Tibial nerve (tissue), 3 donors: ENCODE measurements around the gene FBN1.

Experiments
- POLR2A ChIP-seq, 2 donors: fragments of 450-650 bp; IDR thresholded peaks; one replicate each; pipeline ENCODE4 v1.6.1; 2017; ENCODE audit warnings: antibody characterized with exemption in 2 of 2, mild to moderate bottlenecking in 2 of 2, moderate library complexity in 2 of 2
- TF ChIP-seq, protein P1 (sequence below), 5 experiments: fragments of 200-600 bp in 3 of 5; fragments of 450-650 bp in 2 of 5; sonication (generic) in 3 of 5; IDR thresholded peaks; one replicate each; pipeline ENCODE4 v1.5.1; 2016 to 2019; ENCODE audit warnings: antibody characterized with exemption in 5 of 5, mild to moderate bottlenecking in 3 of 5, moderate library complexity in 2 of 5

DNA sequence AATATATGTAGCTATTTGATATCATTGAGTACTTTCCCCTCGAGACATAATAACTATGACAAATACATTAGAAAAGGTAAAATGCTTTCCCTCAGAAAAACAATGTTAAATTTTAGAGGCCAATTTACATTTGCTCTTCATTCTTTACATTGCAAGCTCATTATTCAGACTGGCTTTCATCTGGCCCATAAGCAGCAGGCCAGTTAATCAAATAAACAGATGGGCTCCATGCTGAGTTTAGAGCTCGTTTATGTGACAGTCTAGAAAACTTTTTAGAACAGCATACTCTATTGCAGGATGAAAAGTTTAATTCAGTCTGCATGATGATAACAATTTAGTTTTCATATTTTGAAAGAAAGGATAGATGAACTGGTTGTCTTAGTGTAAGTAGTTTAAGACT, 163.7 kb downstream of the FBN1 start:
- TF ChIP-seq, protein P1, sequence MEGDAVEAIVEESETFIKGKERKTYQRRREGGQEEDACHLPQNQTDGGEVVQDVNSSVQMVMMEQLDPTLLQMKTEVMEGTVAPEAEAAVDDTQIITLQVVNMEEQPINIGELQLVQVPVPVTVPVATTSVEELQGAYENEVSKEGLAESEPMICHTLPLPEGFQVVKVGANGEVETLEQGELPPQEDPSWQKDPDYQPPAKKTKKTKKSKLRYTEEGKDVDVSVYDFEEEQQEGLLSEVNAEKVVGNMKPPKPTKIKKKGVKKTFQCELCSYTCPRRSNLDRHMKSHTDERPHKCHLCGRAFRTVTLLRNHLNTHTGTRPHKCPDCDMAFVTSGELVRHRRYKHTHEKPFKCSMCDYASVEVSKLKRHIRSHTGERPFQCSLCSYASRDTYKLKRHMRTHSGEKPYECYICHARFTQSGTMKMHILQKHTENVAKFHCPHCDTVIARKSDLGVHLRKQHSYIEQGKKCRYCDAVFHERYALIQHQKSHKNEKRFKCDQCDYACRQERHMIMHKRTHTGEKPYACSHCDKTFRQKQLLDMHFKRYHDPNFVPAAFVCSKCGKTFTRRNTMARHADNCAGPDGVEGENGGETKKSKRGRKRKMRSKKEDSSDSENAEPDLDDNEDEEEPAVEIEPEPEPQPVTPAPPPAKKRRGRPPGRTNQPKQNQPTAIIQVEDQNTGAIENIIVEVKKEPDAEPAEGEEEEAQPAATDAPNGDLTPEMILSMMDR (IDR thresholded peaks at IDR 0.05) = no peak
- no peak for TF ChIP-seq POLR2A (IDR thresholded peaks at IDR 0.05)
